NCI-H446 treated with DMSO at 0.1 percent for 48 hours (cell line): ENCODE results near the gene HSPA14.
A peak's percentile ranks its signal among the peaks of the same experiment; 100 is the strongest.
"Not testable (repeated sequence)": the region's sequence is repeated elsewhere in the genome, so short reads cannot be mapped to it uniquely, and the experiment has no call there.

Experiments used
- DNase-seq: peaks from one replicate; lab custom pipeline; 2025; lab: John Stamatoyannopoulos, UW

Gene HSPA14

DNA sequence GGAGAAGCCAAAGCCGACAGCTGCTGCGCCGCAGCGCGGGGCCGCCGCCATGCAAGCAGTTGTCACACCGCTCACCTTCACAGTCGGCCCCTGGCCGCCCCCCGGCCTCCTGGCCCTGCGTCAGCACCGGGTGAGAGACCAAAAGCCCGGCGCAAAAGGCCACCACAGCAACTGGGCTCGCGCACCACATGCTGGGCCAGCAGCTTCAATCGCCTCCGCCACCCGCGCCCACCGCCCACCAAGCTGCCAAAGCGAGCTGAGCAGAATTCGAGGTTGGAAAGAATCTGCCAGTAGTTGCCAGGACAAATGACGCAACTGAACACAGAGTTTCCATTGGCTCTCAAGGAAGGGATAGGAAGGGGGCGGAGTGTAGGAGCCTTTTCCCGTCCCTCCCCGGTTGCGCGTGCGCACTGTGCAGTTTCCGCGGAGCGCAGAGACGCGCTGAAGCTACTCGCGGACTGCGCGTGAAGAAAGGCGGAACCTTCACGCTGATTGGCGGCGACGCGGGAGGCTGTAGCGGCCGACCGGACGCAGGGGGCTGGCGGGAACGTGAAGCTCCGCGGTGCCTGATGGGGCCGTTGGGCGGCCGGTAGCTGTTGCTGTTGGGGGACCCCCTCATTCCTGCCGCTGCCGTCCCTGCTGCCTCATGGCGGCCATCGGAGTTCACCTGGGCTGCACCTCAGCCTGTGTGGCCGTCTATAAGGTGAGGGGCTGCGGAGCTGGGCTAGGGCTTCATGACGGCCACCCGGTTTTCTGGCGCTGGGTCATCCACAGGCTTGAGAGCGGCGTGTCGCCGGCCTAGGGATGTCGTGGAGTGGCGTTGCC is at the start of gene HSPA14, which contains the start of the genes CDNF and MSANTD7:
TSS of gene HSPA14 (plus strand) at position 550 of the 825 bp plus-strand sequence. CDS start at position 647, 97 bp downstream.
TSS of gene CDNF (minus strand) at position 281 of the 825 bp plus-strand sequence. CDS start at position 190, 91 bp downstream.
TSS of gene MSANTD7 (plus strand) at position 550 of the 825 bp plus-strand sequence. CDS start 3,979 bp downstream, outside the sequence.
- DNase-seq, result peak; percentile 96

GRCh38 chr10:14798636-14799035 is 39.5 kb upstream of the HSPA14 start:
- no peak for DNase-seq

DNA sequence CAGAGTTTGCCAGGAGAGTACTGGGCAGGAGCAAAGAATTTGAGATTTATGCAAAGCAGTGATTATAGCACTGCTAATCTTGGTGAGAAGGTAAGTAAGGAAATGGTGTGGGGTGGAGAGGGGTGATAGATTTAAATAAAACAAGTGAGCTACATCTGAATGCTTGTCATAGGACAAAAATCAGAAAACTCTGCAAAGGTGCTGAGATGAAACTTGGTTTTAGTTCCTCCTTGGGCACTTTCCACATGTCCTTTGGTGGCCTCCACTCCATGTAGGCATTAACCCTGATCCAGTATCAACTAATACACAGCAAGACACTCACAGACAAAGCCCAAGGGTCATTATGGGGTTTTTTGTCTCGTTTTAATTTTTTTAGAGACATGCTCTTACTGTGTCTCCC is 37.7 kb upstream of the HSPA14 start:
- no peak for DNase-seq

DNA sequence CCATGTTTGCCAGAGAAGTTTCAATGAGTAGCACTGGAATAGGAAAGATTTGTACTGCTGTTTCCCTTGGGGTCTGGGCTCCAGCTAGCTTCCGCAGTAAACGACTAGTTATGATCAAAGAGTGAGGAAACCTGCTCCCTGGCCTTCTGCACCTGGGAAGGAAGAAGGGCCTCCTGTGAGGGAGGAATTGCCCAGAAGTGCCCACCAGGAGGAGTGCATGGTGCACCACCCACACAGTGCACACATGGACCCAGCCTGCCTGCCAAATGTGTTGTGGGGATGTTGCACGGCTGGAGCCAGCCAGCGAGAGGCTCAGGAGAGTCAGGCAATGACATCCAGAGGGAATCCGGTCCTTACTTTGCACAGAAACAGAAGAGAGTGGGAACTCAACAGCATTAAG is 36.4 kb upstream of the HSPA14 start:
- no peak for DNase-seq

- no peak for DNase-seq
Measured at GRCh38 chr10:14803827-14804226, 34.3 kb upstream of the HSPA14 start.

DNA sequence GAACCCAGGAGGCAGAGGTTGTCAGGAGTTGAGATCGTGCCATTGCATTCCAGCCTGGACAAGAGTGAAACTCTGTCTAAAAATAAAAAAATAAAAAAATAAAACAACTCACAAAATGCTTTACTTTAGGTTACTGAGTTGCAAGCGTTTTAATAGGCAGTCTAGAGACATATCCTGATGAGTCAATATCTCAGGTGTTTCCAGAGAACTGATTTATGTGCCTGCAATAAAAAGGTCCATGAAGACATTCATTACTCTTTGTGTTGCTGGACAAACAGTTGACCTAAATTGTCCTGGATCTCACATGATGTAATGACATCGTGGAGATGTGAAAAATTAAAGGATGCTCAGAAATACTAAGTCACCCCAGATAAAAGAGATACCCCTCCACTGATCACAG is 31.8 kb upstream of the HSPA14 start:
- DNase-seq, result no peak

DNA sequence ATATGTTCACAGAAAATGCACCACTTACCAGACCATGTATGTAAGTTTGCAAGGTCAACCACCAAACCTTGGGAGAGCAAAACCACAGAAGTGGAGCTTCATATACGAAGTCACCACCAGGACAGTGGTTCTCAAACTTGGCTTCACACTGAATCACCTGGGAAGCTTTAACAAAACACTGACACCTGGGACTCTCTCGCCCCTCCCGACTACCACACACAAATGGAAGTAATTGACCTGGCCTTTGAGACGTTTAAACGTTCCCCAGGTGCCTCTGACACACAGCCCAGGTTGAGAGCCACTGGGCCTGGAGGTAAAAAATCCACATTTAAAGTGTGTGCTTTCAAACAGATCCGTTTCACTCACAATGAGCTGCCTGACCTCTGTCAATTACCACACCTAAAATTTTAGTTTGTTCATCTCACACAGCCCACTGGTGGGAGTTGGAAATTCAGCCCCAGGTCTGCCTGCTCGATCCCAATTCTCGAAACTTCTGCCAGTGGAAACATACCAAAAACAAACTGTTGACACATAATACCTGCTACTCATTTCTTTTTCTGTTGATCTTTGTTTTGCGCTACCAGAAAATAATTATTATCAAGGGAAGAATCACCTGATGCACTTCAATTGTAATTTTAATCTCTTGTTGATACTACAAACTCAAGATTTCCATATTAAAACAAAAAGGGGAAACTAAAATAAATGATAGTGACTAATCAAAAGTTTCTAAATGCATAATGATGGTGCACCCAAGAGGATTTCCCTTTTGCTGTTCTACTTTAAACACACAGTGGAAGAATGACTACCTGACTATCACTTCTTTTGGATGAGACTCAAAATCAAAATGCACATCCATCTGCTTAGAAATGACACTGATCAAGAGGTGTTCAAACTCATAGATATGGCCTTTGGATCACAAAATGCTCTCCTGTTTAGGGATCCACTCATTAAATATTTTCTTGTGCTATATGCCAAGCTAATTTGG is 26.8 kb upstream of the HSPA14 start:
- DNase-seq, result no peak

DNA sequence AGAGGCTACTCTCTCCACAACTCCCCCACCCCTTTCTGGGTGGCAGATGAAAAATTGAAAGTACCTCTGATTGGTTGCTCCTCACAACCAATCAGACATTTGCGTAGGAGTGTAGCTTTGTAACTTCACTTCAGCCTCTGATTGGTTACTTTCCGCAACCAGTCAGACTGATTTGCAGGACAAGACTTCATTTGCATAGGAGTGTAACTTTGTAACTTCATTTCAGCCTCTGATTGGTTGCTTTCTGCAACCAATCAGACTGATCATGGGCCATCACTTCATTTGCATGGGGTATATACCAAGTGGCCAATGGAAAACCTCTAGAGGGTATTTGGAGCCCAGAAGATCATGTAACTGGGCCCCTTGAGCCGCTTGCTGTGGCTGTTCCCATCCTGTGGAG is 25.8 kb upstream of the HSPA14 start:
- DNase-seq, result no peak

- DNase-seq, result no peak
Measured at GRCh38 chr10:14815681-14816080, 22.4 kb upstream of the HSPA14 start.

- not testable (repeated sequence) for DNase-seq
Measured at GRCh38 chr10:14816717-14817116, 21.4 kb upstream of the HSPA14 start.

DNA sequence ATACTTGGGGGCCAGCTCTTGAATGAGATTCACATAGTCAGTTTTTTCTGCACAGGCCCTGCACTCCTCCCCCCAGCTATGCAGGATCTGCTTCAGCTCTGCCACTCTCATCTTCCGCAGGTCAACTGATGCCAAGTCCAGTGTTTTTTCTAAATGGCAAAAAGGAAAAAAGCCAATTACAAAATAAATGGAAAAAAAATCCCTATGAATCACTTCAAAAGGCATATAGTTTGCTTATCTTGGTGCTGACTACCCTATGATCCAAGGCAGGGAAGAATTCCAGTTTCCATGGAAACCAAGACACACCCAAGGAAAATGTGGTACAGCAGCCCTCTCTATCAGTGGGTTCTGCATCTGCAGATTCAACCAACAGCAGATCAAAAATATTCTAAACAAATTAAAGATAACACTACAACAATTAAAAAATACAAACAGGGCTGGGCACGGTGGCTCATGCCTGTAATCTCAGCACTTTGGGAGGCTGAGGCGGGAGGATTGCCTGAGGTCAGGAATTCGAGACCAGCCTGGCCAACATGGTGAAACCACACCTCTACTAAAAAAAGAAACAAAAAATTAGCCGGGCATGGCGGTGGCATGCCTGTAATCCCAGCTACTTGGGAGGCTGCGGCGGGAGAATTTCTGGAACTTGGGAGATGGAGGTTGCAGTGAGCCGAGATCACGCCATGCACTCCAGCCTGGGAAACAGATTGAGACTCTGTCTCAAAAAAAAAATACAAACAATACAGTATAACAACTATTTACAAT is 17.9 kb upstream of the HSPA14 start:
- DNase-seq, result no peak

DNA sequence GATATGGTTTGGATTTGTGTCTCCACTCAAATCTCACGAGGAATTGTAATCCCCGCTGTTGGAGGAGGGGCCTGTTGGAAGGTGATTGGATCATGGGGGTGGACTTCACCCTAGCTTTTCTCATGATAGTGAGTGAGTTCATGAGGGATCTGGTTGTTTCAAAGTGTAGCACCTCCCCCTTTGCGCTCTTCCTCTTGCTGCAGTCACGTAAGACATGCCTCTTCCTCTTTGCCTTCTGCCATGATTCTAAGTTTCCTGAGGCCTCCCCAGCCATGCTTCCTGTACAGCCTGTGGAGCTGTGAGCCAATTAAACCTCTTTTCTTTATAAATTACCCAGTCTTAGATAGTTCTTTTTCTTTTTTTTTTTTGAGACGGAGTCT is 17.3 kb upstream of the HSPA14 start:
- DNase-seq, result no peak

DNA sequence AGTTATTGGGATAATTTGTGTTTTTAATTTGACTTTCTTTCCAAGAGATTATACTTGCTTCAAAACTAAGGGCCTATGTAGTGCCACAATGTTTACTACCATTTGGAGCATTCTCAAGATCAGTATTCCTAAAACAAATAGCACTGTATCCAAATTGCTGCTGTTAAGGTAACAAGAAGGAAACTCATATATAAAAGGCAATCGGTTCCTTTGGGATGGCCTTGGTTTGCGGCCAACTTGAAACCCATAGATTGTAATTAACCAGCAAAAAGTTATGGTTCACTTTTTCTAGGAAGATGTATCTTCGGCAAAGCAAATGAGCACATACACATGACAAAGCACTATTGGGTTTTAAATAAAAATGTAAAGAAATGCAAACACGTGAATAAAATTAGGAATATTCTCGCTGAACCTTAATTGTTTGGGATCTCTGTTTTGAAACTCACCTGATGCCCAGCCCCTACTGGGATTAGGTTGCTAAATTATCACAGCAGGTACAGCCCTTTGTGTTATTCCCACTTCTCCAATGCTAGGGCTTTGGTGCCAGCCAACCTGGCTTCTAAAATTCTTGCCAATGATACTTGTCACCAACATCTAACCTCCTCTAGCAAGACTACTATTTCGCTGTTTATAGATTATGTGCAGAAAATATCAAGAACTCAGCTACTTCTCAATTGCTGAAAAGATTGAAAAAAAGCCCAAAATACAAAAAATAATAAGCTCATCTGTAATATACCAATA is 16.3 kb upstream of the HSPA14 start:
- DNase-seq, result no peak

- no peak for DNase-seq
Measured at GRCh38 chr10:14822879-14823755, 15.0 kb upstream of the HSPA14 start.

DNA sequence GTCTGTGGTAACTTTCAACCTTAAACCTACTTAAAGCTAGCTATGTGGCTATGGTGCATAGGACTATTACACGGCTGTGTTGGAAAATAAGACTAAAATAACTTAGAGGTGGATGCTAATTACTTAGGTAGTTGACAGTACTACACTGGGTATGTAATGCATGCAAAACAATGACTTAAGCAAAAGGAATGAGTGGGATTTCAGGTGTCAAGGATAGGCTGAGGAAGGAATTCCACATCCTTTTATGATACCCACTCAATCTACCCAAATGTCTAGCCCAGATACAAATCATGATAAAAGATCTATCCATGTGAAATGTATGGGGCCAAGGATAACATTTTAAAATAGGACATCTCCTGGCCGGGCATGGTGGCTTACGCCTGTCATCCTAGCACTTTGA is 14.1 kb upstream of the HSPA14 start:
- DNase-seq, result no peak

- DNase-seq, result no peak
Measured at GRCh38 chr10:14826076-14826829, 11.9 kb upstream of the HSPA14 start.

DNA sequence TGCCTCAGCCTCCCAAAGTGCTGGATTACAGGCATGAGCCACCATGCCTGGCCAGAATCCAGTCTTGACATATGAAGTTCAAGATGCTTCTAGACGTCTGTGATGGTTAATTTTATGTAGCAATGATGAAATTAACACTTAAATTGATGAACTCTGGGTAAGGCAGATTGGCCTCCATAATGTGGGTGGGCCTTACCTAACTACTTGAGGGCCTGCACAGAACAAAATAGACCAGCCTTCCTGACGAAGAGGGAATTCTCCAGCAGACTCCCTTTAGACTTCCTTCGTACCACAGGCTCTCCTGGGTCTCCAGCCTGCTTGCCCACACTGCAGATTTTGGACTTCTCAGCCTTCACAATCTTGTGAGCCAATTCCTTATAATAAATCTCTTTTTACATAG is 5.0 kb upstream of the HSPA14 start:
- DNase-seq, result no peak

DNA sequence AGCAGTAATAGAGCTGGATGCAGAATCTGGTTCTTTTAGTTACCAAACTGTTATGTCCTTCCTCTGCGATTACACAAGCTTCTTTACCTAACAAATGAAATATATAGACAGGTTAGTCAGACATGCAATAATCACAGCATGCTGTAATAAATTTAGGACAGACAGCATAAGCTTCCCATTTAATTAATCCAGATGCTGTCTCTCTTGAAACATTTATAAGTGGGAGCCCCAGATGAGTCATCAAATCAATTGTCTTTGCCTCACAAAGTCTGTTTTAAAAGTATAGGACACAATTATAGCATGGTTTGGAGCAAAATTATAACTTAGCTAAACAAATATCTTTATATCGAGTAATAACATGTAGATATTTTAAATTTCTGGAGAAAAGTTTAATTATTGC is 1.9 kb upstream of the HSPA14 start:
- DNase-seq, result no peak

GRCh38 chr10:14837003-14837756 is 926 bp upstream of the HSPA14 start:
- no peak for DNase-seq
